Hematopoietic multipotent progenitor cell treated with erythropoietin and hydrocortisone succinate and interleukin-3 and kit ligand, for 6 days (in vitro differentiated cells): Measurements from ENCODE around the gene ARHGEF28.

Experiments
- DNase-seq: peaks from one replicate; pipeline ENCODE4 v3.0.0-alpha.2; 2015

The ARHGEF28 gene

DNA sequence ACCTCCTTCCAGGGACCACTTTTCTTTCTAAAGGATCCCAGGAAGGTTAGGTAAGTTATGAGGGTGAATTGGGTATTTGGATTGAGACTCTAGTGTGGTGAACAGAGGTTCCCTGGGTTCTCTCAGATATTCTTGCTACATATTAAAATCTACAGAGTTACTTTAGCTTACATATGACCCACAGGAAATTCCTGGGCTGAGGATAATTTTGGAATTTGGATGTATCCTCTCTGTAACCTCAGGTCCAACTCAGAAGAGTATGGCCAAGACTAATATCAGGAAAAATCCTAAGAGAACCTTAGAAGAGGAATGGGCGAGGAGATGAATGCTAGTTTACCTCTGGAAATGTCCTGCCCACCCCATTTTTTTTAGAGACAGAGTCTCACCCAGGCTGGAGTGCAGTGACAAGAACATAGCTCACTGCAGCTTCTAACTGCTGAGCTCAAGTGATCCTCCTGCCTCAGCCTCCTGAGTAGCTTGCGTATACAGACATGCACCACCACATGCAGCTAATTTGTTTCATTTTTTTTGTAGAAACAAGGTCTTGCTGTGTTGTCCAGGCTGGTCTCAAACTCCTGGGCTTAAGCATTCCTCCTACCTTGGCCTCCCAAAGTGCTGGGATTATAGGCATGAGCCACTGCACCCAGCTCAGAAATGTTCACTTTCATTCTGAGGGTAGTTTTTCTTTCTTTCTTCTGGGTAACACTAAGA is 196.4 kb downstream of the ARHGEF28 start:
- no peak for DNase-seq

DNA sequence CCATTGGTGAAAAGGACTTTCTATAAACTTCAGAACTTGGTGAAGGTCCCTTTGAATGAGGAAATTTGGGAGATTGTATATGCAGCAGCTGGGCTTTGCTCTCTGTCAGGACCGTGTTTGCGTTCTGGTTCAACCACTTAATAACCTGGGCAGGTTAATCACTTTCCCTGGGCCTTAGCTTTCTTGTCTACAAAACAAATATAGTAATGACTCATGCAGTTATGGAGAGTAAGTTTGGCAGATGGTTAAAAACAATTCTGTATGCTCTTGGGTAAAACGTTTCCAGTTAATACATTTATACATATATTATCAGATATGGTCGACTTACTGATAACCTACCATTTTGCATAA is 197.0 kb downstream of the ARHGEF28 start:
- DNase-seq, result no peak

DNA sequence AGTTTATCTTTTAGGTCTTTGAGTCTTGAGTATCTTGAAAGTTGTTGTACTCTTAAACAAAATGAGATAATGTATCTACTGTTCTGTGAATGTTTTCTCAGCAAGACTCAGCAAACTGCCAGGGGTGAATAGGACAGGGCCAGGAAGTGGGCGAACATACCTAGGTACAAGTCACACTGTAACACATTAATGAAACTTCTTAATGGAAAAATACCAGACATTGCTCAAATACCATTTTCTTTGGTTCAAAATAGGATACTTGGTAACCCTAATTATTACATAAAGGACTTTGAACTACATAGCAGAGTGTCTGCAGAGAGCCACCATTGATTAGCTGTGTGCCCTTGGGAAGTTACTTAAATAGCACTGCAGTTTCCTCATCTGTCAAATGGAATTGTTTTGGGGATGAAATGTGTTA is 197.5 kb downstream of the ARHGEF28 start:
- DNase-seq, result no peak

DNA sequence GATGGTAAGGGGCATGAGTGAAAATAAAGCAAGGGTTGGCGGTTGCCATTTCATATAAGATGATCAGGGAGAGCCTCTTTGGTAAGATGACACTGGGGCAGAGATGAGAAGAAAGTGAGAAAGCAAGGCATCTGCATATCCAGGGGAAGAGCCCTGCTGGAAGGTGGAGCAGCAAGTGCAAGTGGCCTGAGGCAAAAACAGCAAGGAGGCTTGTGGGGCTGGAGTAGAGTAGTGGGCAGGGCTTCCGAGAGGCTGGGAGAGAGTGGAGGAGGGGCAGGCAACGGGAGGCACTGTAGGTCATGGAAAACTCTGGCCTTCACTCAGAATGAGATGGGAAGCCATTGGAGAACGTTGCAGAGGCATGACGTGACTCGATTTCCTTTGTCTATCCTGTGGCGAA is 199.2 kb downstream of the ARHGEF28 start:
- DNase-seq, result no peak

DNA sequence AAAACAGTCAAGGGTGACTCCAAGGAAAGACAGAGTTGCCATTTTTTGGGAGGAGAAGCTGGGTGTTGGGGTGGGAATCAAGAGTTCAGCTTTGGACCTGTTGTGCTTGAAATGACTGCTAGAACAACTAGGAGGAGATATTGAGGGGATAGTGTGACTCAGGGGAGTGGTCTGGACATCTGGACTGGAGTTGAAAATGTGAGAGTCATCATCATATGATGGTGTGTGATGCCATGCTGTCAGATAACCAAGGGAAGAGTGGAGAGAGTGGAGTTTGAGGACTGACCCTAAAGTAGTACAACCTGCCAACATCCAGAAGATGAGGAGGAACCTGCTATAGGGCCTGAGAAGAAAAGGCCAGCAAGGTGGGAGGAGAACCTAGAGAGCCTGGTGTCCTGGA is 199.7 kb downstream of the ARHGEF28 start:
- no peak for DNase-seq

DNA sequence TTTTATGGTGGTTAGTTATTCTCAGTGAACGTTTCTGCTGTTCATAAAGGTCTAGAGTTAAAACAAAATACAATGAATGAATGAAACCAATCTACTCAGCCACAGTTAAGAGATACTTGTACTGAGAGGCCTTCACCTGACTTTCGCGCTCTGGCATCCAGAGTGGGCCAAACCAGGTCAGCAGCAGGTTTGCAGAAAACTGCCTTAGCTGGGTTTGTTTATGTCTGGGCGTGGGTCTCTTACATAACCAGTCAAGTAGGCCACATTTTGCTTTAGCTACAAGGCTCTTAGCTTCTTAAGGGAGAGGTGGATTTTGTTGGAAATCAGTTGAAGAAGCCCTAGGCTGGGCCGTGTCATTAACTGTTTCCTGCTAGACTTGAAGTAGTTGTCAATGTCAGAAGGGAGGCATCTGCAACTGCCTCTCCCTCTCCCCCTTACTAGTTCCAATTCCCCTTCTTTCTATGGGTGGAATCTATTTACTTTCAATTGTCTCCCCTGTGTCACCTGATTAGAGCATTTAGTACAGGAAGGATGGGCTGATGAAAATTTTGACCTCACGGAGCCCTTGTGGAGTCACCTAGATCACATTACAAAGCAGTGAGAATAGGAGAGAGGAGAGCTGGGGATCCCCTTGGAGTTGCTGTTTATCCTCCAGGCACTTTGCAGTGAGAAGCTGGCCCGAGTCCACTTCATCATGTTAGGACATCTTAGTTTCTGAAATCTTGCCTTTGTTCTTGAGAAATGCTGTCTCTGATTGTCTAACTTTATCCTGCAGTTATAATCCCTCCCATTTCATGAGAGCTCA is 200.5 kb downstream of the ARHGEF28 start:
- DNase-seq, result no peak

DNA sequence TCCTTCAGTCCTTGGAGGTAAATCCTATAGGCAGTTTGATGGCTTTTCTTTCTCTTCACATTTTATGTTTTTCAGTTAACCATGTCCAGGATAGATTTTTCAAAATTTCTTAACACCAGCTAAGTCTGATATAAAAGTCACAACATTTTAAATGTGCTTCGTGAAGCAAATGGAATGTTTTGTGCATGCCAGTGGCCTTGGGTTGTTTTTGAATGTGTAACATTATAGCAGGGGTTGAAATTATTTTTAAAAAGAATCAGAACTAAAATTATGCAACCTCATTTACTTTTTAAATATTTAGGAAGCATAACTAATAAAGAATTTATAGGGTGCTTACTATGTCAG is 201.1 kb downstream of the ARHGEF28 start:
- DNase-seq, result no peak

DNA sequence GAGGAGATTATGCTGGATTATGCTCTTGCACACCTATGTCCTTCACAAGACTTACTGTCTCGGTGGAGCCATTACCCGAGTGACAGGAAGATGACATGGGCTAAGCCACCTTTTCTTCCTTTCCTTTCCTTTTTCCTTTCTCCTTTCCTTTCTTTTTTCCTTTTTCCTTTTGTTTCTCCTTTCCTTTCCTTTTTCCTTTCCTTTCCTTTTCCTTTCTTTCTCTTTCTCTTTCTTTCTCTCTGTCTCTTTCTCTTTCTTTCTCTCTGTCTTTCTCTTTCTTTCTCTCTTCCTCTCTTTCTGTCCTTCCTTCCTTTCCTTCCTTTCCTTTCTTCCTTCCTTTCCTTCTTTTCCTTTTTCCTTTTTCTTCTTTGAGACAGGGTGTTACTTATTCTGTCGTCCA is 202.5 kb downstream of the ARHGEF28 start:
- DNase-seq, result no peak

DNA sequence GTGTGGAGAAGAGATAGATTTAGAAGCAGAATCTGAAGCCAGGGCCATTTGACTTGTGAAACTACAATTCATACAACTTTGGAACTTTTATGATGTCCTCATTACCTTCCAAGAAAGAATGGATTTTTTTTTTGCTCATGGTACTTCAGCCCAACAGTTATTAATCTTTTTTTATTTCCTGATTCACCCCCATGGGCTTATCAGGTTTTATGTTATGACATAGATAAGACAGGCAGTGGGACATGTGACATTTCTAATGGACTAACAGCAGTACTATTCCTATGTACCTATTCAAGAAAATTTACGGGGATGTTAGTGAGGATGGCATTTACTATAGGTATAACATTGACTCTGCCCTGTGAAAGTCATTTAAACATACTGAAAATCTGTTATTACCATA is 204.7 kb downstream of the ARHGEF28 start:
- DNase-seq, result no peak

DNA sequence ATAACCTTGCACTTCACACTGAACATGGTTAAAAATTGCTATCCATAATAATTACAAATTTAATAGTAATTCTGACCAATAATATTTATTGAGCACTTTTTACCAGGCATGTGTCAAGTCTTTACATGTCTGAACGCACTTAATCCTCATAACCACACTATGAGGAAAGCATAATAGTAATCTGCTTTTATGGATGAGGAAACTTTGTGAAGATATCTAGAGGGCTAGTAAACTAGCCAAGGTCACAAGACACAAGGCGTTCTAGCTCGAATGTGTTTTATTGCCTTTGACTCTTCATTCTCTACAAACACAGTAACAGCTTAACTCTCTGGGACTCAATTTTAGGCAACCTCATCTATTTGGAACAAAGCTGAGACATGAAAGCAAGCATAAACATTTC is 205.1 kb downstream of the ARHGEF28 start:
- DNase-seq, result no peak

DNA sequence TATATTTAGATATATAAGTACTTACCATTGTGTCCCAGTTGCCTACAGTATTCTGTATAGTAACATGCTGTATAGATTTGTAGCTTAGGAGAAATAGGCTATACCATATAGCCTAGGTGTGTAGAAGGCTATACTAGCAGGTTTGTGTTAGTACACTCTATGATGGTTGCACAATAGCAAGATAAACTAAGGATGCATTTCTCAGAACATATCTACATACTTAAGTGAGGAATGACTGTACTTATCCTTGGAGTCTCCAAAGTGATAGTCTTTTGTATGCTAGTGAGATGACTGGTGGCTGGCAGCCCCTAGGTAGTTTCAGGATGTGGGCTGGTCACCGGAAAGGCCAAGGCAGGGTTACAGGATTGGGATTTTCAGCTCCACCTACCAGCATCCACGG is 208.7 kb downstream of the ARHGEF28 start:
- DNase-seq, result no peak

DNA sequence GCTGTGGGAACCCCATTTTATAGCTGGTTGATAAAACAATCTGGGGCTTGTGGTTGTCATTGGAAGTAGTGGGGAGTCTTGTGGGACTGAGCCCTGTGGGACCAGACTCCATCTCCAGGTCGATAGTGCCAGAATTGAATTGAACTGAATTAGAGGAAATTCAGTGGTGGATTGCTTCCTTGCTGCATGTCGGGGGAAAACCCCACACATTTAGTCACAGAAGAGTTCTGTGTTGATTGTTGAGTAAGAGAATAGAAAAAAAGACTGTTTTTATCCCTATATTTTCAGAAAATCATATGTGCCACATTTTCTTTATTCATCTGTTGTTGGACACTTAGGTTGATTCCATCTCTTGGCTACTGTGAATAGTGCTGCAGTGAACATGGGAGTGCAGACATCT is 209.7 kb downstream of the ARHGEF28 start:
- DNase-seq, result no peak

DNA sequence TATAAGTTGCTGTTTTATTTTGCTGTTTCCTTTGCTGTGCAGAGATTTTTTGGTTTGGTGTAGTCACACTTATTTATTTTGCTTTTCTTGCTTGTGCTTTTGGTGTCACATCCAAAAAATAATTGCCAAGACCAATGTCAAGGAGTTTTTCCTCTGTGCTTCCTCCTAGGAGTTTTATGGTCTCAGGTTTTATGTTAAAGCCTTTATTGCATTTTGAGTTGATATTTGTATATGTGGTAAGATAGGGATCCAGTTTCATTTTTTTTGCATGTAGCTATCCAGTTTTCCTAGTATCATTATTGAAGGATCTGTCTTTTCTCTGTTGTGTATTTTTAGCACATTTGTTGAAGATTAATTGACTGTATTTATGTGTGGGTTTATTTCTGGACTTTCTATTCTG is 210.6 kb downstream of the ARHGEF28 start:
- DNase-seq, result no peak

DNA sequence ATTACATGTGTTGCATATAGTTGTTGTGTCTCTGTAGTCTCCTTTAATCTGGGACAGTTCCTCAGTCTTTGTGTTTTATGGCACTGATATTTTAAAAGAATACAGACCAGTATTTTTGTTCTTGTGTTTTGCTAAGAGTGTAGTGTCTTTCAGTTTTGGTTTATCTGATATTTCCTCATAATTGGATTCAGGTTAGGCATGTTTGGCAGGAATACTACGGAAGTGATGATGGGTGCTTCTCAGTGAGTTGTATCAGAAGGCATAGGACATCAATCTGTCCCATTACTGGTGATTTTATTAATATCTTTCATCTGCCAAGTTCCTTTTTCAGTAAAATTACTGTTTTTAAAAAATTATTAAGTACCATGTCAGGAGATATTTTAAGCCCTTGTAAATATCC is 212.9 kb downstream of the ARHGEF28 start:
- no peak for DNase-seq

DNA sequence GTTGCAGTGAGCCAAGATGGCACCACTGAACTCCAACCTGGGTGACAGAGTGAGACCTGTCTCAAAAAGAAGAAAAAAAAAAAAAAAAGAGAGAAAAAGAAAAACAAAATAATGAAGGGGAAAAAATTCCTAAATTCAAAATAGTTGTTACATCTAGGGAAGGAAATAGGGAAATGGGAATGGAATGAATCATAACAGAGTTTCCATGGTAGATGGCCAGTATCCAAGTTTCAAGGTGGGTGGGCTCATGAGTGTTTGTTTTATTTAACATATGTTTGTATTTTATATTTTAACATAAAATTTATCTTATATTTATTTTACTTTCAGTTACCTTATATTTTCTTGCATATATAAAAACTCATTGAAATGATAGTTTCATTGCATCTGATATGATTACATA is 215.6 kb downstream of the ARHGEF28 start:
- DNase-seq, result no peak

DNA sequence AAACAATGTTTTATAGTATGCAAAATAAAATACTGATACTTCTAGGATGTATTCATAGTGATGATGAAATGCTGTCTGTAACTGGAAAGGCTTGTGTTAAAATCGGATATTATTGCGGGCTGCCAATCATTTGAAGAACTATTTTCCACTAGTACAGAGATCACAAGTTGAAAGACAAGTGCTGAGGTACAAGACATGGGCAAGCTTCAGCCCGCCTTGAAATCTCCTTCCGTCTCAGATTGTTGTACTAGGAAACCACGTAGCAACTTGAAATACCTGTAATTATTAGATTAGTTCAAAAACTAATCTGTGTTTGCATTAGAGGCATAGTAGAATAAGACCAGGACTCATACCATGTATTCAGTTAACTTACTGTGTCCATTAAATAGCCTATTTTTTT is 218.2 kb downstream of the ARHGEF28 start:
- DNase-seq, result no peak

DNA sequence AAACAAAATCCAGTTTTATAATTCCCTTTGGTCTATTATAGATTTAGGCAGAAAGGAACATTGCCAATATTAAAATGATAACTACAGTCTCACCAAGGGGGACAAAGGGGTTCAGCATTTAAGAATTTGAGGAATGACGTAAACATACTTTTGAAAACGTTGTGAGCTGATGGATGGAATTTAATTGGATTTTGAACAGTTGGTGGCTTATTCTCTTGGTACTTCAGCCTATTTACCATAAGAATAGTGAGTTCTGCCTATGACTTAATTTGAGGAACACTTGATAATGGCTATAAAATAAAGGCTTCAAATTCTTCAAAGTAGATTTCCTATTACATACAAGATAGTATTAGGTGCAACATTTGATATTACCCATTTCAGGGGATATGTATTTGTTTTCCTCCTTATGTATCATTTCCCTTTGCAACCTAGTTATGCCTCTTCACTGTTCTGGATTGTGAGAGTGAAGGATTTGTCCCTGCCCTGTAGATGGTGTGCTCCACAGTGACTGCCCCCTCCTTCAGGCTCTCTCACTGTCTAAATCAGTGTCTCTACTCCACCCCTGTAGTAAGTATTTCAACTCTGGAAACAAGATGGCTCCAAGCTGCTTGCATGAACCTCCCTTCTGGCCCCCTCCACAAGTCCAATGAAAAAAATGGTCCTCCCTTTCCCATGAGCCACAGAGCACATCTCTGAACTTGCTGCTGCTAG is 225.6 kb downstream of the ARHGEF28 start:
- DNase-seq, result no peak

DNA sequence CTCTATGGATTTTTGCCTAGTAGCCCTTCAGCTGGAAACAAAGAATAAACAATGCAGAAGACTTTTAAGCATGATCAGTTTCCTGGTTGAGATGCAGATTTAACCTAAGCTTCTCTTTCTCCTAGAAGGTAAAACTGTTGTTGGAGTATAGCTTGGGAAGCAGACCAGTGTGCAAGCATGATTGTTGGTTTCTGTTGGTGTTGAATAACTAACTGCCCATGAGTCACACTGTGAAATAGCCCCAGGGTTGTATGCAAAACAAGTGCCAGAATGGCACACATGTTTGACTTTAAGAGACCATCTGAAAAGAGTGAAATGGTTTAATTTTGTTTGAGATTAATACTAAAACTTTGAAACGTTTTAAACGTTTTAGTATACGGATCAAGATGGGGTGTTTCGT is 227.1 kb downstream of the ARHGEF28 start:
- DNase-seq, result no peak

DNA sequence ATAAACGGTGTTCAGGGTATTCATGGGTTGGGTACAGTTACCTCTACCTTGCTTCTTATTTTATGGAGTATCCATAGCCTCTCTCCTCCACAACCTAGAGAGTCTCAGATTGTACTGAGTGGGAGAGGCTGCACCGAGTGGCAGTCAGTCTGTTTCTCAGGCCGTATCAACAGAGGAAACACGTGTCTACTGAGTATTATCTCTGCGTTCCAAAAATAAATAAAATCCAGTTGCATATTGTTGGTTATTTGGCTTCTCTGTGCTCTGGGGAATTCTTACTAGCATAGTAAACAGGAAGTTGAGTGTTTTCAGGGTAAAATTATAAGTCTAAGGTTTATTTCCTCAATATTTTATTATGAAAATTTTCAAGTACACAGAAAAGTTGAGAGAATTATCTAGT is 231.0 kb downstream of the ARHGEF28 start:
- no peak for DNase-seq

DNA sequence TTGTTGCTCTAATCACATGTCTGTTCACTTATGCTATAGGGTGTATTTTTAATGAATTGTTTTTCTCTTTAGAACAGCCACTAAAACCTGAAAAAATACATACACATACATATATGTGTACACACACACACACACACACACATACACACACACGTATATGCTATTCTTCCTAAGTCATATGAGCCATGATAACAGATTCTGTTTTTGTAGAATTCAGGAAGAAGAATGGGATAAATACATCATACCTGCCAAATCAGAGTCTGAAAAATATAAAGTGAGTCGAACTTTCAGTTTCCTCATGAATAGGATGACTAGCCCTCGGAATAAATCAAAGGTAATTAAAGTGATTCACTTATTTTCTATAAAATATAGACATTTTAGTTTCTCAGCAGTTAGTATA is 231.4 kb downstream of the ARHGEF28 start:
- no peak for DNase-seq

DNA sequence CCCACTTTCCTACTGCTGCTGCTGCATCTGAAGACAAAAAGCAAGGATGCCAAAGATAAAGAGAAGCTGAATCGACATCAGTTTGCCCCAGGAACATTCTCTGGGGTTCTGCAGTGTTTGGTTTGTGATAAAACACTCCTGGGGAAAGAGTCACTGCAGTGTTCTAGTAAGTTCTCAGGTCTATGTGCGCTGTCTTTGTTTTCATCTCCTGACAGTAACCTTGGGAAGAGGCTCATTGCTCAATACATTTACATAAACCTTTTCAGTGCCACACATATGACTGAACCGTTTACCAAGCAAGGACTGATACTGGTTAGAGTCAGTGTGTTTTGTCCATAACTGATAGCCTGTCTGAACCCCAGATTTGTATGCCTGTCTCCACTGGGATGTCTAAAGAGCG is 232.1 kb downstream of the ARHGEF28 start:
- no peak for DNase-seq

DNA sequence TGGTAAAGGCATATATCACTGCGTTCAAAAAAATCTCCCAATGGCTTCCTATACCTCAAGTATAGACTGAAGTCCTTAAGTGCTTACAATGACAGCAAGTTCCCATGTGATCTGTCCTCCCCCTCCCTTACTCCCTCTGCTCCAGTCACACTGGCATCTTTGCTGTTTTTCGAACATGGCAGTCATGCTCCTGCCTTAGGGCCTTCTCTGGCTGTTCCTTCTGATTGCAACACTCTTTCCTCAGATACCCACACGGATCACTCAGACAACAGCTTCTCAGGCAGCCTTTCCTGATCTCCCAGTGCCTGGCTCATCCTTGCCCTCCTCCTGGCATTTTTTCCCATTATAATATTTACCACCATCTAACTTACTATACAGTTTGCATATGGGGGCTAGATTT is 232.8 kb downstream of the ARHGEF28 start:
- DNase-seq, result no peak

DNA sequence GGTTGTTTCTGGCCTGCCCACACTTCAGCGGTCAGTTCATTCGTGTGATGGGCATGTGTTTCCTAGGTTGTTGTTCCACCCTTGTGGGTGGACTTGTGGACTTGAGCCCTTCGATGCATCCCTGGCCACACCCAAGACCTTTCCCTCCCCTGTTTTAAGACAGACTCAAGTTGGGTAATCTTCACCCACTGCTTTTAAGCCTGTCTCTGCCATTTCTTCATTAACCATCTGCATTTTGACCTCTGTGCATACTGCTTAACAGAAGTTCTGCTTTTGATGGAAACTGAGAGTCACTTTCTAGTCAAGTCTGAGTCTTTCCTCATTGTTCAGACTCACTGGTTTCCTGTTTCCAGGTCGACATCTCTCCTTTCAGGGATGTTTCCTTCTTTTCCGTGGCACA is 233.7 kb downstream of the ARHGEF28 start:
- DNase-seq, result peak; percentile 17

DNA sequence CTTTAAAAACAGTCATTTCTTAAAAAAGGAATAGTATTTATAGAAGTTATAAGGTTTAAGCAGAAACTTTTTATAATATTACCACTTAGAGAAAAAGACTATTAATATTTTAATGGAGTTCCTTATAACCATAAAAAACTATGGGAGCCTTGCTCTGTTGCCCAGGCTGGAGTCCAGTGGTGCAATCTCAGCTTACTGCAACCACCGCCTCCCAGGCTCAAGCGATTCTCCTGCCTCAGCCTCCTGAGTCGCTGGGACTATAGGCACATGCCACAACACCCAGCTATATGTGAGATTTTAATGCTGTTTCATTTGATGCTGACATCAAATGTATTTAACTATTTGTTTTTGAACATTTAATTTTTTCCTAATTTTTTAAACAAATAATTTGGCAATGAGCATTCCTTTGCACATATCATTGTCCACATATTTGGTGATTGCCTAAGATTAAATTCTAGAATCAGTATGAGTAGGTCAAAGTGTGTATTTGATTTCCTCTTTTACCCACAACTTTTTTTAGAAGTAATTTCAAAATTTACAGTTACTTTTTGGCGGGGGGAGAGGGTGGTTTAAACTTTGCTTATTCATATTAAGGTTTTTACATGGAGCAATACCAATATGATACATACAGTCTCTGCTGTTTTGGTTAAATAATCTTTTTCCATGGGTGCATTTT is 235.5 kb downstream of the ARHGEF28 start:
- peak; percentile 17 for DNase-seq
